Measurements from ENCODE around the gene SH2D3A. TPM values are rescaled to one million over a fixed set of nuclear protein-coding genes. Genes with fewer than 3 reads are reported as not detected.

SH2D3A gene
- total and polyA plus RNA-seq, 8 donors, result 6.9 to 27.6 (median 8.3) TPM

DNA sequence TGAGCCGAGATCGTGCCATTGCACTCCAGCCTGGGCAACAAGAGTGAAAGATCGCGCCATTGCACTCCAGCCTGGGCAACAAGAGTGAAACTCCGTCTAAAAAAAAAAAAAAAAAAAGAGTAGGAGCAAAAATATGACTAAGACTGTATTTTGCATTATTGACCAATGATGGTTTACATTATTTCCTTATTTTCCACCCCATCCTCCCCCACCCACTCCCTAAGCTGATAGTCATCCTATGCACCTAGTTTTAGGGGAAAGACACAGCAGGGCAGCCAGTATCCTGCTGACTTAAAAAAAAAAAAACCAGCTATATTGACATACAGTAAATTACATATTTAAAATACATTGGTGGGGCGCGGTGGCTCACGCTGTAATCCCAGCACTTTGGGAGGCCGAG, 30.4 kb upstream of the SH2D3A start:
- ATAC-seq, result no peak
- TF ChIP-seq, protein P1, sequence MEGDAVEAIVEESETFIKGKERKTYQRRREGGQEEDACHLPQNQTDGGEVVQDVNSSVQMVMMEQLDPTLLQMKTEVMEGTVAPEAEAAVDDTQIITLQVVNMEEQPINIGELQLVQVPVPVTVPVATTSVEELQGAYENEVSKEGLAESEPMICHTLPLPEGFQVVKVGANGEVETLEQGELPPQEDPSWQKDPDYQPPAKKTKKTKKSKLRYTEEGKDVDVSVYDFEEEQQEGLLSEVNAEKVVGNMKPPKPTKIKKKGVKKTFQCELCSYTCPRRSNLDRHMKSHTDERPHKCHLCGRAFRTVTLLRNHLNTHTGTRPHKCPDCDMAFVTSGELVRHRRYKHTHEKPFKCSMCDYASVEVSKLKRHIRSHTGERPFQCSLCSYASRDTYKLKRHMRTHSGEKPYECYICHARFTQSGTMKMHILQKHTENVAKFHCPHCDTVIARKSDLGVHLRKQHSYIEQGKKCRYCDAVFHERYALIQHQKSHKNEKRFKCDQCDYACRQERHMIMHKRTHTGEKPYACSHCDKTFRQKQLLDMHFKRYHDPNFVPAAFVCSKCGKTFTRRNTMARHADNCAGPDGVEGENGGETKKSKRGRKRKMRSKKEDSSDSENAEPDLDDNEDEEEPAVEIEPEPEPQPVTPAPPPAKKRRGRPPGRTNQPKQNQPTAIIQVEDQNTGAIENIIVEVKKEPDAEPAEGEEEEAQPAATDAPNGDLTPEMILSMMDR (IDR thresholded peaks at IDR 0.05), result no peak

DNA sequence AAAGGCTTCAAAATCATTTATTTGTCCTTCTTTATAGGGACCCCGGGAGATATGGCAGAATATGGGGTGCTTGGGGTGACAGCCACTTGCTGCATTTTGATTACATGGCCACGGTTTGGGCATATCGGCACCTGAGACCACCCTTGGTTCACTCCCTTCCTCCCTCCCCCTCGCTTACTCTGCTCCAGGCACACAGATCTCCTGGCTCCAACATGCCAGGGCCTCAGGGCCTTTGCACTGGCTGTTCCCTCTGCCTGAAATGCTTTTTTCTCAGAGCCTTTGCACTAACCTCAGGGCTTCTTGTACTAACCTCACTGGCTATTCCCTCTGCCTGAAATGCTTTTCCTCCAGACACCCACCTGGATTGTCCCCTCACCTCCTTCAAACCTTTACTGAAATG, 29.0 kb upstream of the SH2D3A start:
- ATAC-seq (no peak), DNase-seq (no peak)
- Histone ChIP-seq H3K27ac (peak overlapping the region in 1 of 2 donors; percentile 37), H3K27me3 (no peaks in the 10 kb centered on the region), H3K4me3 (no peak overlapping the region), H3K4me1 (peaks cover 4 to 54% of the 10 kb centered on the region in 2 donors), H3K9me3 (peaks cover 0 to 6% of the 10 kb centered on the region in 2 donors), H3K36me3 (no peaks in the 10 kb centered on the region)
- intact Hi-C loops (cut with DNase I), result no loop called here
- TF ChIP-seq, protein P1 (IDR thresholded peaks at IDR 0.05), result no peak

More for the DNA sequence above, 30.4 kb upstream of the SH2D3A start:
- Histone ChIP-seq H3K36me3 (no peaks in the 10 kb centered on the region), H3K9me3 (peaks cover 0 to 6% of the 10 kb centered on the region in 2 donors), H3K27ac (peak overlapping the region in 1 of 2 donors; percentile 37), H3K4me3 (no peak overlapping the region), H3K27me3 (no peaks in the 10 kb centered on the region), H3K4me1 (peaks cover 5 to 66% of the 10 kb centered on the region in 2 donors)
- no peak for DNase-seq
- intact Hi-C loops (cut with DNase I), result no loop called here

DNA sequence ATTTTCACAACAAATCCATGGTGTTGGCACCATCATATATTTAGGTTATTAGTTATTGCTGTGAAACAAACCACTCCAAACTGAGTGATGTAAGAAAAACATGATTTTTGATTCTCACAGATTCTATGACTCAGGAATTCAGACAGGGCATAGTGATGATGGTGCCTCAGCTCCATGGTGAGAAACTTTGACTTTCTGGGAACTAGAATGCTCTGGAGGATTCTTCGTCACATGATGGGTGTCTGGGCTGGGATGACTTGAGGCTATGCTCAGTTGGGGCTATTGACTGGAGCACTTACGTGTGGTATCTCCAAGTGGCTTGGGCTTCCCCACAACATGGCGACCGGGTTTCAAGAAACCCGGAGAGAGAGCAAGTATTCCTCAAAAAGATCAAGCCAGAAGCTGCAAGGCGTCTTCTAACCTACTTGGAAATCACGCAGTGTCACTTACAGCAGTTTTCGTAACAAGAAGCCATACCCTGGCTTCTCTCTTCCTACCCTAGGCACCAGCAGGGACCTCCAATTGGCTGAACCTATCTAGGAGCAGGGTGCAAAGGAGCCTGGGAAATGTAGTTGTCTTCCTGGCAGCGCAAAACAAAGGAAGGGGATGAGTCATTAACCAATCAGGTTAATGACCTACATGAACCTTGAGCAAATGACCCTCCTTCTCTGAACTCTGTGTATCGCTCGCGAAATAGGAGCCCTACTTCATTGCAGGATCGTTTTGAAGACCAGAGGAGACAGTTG, 27.6 kb upstream of the SH2D3A start:
- no peak for DNase-seq
- Histone ChIP-seq H3K27me3 (no peaks in the 10 kb centered on the region), H3K9me3 (peaks cover 0 to 6% of the 10 kb centered on the region in 2 donors), H3K4me1 (peaks cover 0 to 40% of the 10 kb centered on the region in 2 donors), H3K36me3 (no peaks in the 10 kb centered on the region), H3K27ac (peak overlapping the region in 1 of 2 donors; percentile 18), H3K4me3 (no peak overlapping the region)
- TF ChIP-seq, protein P1 (IDR thresholded peaks at IDR 0.05), result no peak
- intact Hi-C loops (cut with DNase I), result no loop called here
- no peak for ATAC-seq

DNA sequence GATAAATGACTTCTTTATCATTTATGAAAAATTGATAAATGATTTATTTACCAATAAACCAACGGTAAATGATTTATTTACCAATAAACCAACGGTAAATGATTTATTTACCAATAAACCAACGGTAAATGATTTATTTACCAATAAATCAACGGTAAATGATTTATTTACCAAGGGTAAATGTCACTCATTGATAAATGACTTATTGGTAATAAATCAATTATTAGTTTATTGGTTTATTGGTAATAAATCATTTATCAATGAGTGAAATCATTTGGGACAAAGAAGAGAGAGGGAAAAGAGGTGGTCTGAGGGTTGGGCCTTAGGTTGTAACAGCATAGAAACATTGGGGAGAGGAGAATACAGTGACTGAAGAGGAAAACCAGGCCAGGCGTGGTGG, 26.7 kb upstream of the SH2D3A start:
- H3K4me3 ChIP-seq, result no peak overlapping the region
- intact Hi-C loops (cut with DNase I), result no loop called here
- peak overlapping the region in 1 of 2 donors; percentile 18 for H3K27ac ChIP-seq
- no peaks in the 10 kb centered on the region for H3K27me3 ChIP-seq
- H3K36me3 ChIP-seq, result no peaks in the 10 kb centered on the region
- H3K9me3 ChIP-seq, result peaks cover 0 to 6% of the 10 kb centered on the region in 2 donors
- peaks cover 0 to 32% of the 10 kb centered on the region in 2 donors for H3K4me1 ChIP-seq
- ATAC-seq, result no peak
- no peak for DNase-seq
- TF ChIP-seq, protein P1 (IDR thresholded peaks at IDR 0.05), result no peak

DNA sequence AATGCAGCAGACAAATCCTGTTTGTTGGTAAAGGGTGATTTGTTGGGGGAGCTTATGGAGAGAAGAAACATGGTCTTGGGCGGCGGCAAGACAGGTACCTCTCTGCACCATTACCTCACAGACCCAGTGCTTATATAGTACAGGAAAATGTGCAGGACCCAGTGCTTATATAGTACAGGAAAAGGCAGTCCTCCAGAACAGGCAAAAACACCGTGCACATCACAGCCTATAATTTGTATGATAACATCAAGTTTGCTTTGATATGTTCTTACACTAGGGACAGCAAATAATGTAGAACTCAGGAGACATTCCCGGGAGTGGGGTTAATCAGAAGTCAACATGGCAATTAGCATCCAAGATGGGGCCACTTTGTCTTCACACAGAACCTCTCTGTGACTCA, 26.2 kb upstream of the SH2D3A start:
- H3K4me1 ChIP-seq, result peaks cover 0 to 26% of the 10 kb centered on the region in 2 donors
- no peak overlapping the region for H3K4me3 ChIP-seq
- peaks cover 0 to 6% of the 10 kb centered on the region in 2 donors for H3K9me3 ChIP-seq
- H3K27ac ChIP-seq, result no peak overlapping the region
- no peaks in the 10 kb centered on the region for H3K36me3 ChIP-seq
- ATAC-seq (no peak), DNase-seq (no peak)
- intact Hi-C loops (cut with DNase I), result no loop called here
- no peaks in the 10 kb centered on the region for H3K27me3 ChIP-seq
- TF ChIP-seq, protein P1 (IDR thresholded peaks at IDR 0.05), result no peak

Measured in left lung (tissue), 10 donors.